ENCODE data around the gene SPA17.

Gene SPA17

DNA sequence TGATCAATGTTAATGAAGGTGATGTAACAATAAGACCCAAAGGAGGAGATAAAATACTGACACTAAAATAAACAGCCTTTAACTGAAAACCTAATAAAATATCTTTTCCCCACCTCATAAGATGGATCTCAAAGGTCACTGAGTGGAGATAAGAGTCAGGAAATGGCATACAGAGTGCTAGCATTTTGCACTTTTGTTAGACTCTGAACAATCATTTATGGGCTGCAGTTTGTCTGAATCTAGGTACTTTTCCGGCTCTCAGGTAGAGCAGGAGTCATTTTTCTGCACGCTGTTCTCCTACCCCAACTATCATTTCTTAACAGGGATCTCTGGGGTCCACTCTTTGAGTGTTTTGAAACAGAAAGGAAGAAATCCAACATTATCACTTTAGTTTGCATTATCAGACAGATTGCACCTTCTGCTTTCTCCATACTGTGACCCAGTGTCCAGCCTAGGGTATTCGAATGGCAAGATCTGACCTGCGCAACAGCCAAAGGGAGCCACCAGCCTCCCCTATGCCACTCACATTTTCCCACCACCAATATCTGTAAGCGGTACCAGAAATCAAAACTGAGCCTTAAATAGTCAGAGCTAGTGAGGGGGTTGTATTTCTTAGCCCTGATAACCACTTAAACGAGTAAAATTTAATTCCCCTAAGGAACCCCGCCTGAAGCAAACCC is 1.0 kb upstream of the SPA17 start:
- H3K4me3 ChIP-seq (replicated peaks; ENCODE audit: low read depth, low read length), result peak overlapping the region; percentile 80
- TF ChIP-seq CTCF (IDR thresholded peaks at IDR 0.05; ENCODE audit: low read depth, low read length, missing control alignments), result no peak
- no peak for DNase-seq (ENCODE audit: extremely low read depth, low read depth)

GRCh38 chr11:124674168-124674517 is 439 bp downstream of the SPA17 start:
- no peak for DNase-seq (ENCODE audit: extremely low read depth, low read depth)
- H3K4me3 ChIP-seq (replicated peaks; ENCODE audit: low read depth, low read length), result peak overlapping the region; percentile 80
- no peak for TF ChIP-seq CTCF (IDR thresholded peaks at IDR 0.05; ENCODE audit: low read depth, low read length, missing control alignments)

- H3K4me3 ChIP-seq (replicated peaks; ENCODE audit: low read depth, low read length), result peak overlapping the region; percentile 80
- DNase-seq (ENCODE audit: extremely low read depth, low read depth), result no peak
Measured at GRCh38 chr11:124674571-124674970, 867 bp downstream of the SPA17 start.

DNA sequence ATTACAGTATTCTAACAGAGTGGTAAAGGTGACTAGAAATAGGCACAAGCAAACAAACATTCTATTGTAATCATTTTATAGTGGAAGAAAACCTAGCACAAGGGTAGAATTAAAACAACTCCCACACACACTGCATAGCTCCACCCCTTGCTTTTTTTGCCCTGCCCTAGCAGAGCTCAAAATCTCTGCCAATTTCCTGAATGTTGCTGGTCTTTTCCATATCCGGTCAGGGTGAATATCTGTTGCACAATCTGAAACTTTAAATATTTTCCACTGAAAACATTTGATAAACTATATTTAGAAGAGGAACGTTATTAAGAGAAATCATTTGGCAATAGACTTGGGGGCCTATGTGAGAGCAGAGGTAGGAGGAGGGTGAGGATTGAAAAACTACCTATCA is 2.7 kb downstream of the SPA17 start:
- DNase-seq (ENCODE audit: extremely low read depth, low read depth), result peak; percentile 24
- no peak overlapping the region for H3K4me3 ChIP-seq (replicated peaks; ENCODE audit: low read depth, low read length)

More at GRCh38 chr11:124674571-124674970, 867 bp downstream of the SPA17 start:
- TF ChIP-seq CTCF (IDR thresholded peaks at IDR 0.05; ENCODE audit: low read depth, low read length, missing control alignments), result no peak

DNA sequence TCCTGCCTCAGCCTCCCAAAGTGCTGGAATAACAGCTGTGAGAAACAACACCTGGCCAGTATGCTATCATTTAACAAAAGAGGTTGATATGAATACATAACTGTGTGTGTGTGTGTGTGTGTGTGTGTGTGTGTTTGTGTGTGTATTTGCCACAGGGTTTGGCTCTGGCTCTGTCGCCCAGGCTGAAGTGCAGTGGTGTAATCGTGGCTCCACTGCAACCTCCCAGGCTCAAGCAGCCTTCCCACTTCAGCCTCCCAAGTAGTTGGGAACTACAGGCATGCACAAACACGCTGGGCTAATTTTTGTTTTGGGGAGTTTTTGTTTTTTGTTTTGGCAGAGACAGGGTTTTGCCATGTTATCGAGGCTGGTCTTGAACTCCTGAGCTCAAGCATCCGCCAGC is 4.7 kb downstream of the SPA17 start:
- TF ChIP-seq CTCF (IDR thresholded peaks at IDR 0.05; ENCODE audit: low read depth, low read length, missing control alignments), result no peak
- no peak for DNase-seq (ENCODE audit: extremely low read depth, low read depth)
- no peak overlapping the region for H3K4me3 ChIP-seq (replicated peaks; ENCODE audit: low read depth, low read length)

More for the DNA sequence above, 2.7 kb downstream of the SPA17 start:
- TF ChIP-seq CTCF (IDR thresholded peaks at IDR 0.05; ENCODE audit: low read depth, low read length, missing control alignments), result no peak

DNA sequence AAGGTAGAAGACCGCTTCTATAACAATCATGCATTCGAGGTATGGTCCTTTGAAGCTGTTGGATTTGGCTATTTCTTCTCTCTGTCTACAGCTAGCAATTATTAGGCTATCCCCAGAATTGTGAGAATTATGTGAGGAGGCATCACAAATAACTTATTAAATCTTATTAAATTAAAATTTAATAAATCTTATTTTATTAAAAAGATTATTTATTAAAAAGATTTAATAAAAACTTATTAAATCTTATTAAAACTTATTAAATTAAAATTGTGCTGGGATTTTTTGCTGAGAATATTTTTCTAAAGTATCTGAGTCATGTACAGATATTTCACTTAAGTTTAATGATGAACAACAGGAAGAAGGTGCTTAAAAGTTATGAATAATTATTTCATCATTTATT is 7.7 kb downstream of the SPA17 start:
- no peak for TF ChIP-seq CTCF (IDR thresholded peaks at IDR 0.05; ENCODE audit: low read depth, low read length, missing control alignments)
- no peak for DNase-seq (ENCODE audit: extremely low read depth, low read depth)
- no peak overlapping the region for H3K4me3 ChIP-seq (replicated peaks; ENCODE audit: low read depth, low read length)

- TF ChIP-seq CTCF (IDR thresholded peaks at IDR 0.05; ENCODE audit: low read depth, low read length, missing control alignments), result no peak
- DNase-seq (ENCODE audit: extremely low read depth, low read depth), result no peak
- no peak overlapping the region for H3K4me3 ChIP-seq (replicated peaks; ENCODE audit: low read depth, low read length)
Measured at GRCh38 chr11:124682443-124682842, 8.7 kb downstream of the SPA17 start.
